Left renal pelvis (tissue), 4 donors: ENCODE data around the gene GSTA2. TPM values are rescaled to one million over a fixed set of nuclear protein-coding genes. Genes with fewer than 3 reads are reported as not detected.
"Not testable (repeated sequence)": the region's sequence is repeated elsewhere in the genome, so short reads cannot be mapped to it uniquely, and the experiment has no call there.

Source experiments
- DNase-seq, 4 donors: peaks; one replicate each; pipeline ENCODE4 v3.0.0-alpha.2; 2013; ENCODE audit warnings: low read depth in 4 of 4, low spot score in 3 of 4
- polyA plus RNA-seq, 4 donors: library from polyadenylated mRNA; unstranded; fragments of 120-200 nt; gene quantifications; one replicate each; pipeline ENCODE4 v1.2.1, GENCODE V29; 2013; ENCODE audit not compliant: insufficient read length in 4 of 4

Gene GSTA2
- polyA plus RNA-seq, 4 donors = 0.19 to 0.29 TPM; not detected in 2

GRCh38 chr6:52727908-52728307 is 35.4 kb downstream of the GSTA2 start:
- no peak for DNase-seq

DNA sequence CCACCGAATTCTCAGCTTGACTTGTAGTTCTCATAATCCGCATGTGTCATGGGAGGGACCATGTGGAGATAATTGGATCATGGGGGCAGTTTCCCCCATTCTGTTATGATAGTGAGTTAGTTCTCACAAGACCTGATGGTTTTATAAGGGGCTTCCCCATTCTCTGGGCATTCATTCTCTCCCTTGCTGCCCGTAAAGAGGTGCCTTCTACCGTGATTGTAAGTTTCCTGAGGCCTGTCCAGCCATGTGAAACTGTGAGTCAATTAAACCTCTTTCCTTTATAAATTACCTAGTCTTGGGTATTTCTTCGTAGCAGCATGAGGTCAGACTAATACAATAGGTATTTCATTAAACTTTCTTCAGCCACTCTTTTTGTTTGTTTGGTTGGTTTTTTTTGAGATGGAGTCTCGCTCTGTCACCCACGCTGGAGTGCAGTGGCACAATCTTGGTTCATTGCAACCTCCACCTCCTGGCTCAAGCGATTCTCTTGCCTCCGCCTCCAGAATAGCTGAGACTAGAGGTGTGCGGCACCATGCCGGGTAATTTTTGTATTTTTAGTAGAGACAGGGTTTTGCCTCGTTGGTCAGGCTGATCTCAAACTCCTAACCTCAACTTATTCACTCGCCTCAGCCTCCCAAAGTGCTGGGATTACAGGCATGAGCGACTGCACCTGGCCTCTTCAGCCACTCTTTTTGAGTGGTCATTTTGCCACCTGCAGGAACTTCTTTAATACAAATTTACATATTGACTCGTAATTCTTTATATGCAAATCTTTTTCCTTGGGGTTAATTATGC is 36.3 kb downstream of the GSTA2 start:
- no peak for DNase-seq

- no peak for DNase-seq
Measured at GRCh38 chr6:52726193-52726542, 37.1 kb downstream of the GSTA2 start.

GRCh38 chr6:52725535-52726192 is 37.6 kb downstream of the GSTA2 start:
- no peak for DNase-seq

GRCh38 chr6:52725143-52725534 is 38.1 kb downstream of the GSTA2 start:
- DNase-seq = no peak

DNA sequence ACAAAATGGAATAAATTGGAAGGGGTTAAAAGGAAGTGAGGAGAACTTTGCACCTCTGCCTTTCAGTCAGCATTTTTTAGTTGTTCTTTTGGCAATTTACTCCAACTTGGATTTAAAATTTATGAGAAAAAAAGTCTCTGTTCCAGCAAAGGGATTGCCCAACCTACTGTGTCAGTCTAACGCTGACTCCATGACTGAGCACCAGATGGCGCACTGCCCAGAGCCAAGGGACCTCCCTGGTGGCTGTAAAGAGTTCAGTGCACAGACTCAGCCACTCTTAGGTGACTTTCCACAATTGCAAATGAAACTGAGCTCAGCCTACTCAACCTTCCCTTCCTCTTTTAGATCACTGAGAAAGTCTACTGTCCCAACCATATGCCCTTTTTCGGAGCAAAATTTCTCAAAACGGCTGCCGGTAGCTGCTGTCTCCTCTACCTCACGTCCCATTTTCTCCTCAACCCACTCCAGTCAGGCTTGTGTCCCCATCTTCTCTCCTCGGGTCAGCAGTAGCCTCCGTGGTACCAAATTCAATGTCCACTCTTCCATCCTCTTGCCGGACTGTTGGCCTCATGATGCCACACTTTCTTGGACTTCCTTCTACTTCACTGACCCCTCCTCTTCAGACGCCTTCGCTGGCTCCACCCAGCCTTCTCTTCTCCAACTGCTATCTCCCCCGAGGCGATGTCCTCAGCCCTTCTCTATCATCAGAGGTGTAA is 38.7 kb downstream of the GSTA2 start:
- DNase-seq = peak in 2 of 4 donors; percentile 12 to 32

DNA sequence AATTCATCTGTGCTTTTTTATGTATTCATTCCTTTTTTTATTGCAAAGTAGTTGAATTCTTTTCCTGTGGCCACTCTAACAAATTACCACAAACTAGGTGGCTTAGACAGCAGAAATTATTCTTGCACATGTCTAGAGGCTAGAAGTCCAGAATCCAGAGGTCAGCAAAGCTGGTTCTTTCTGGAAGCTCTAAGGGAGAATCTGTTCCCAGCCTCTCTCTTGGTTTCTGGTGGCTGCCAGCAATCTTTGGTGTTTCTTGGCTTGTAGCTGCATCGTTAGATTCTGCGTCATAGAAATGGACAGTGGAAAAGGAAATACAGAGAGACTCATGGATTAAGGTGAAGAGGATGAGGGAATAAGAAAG is 39.3 kb downstream of the GSTA2 start:
- DNase-seq = no peak

GRCh38 chr6:52720321-52720720 is 43.0 kb downstream of the GSTA2 start:
- DNase-seq = no peak

DNA sequence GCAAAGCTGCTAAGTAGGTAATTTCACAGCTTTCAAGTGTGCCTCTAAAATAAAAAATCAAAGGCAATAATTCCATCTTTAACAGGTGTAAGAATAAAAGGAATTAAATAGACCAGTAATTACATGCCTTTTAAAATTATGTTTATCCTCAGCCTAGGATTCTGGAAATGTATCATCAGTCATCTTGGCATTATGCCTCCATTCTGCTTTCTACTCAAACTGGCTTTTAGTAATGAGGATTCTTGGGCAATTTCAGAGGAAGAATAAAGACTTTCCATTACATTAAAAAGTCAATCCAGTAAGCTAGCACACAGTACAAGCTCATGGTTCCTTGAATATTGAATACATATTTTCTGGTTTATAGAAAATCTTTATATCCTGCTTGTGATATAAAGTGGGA is 44.7 kb downstream of the GSTA2 start:
- no peak for DNase-seq

DNA sequence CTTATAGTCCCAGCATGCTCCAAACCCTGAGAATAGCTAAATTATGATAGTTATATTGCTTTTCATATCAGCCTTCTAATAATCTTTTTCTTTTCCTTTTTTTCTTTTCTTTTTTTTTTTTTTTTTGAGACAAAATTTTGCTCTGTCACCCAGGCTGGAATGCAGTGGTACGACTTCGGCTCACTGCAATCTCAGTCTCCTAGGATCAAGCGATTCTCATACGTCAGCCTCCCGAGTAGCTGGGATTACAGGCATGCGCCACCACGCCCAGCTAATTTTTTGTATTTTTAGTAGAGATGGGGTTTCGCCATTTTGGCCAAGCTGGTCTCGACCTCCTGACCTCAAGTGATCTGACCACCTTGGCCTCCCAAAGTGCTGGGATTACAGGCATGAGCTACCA is 48.5 kb downstream of the GSTA2 start:
- DNase-seq = not testable (repeated sequence)

DNA sequence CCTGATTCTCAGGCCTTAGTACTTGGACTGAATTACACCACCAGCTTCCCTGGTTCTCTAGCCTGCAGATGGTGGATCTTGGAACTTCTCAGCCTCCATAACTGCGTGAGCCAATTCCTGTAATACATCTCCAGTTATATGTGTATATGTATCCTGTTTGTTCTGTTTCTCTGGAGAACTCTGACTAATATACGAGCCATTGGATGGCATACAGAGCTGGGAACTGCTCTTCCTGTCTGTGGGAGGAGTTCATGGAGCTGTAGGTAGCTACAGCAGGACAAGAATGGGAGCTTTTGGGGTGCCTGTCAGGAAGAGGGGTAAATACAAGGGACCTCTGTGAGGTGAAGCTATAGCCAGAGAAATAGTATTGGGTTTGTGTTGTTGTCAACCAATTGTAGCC is 51.1 kb downstream of the GSTA2 start:
- no peak for DNase-seq

GRCh38 chr6:52707963-52708680 is 55.2 kb downstream of the GSTA2 start:
- DNase-seq = no peak

GRCh38 chr6:52706001-52706400 is 57.3 kb downstream of the GSTA2 start:
- no peak for DNase-seq

- DNase-seq = not testable (repeated sequence)
Measured at GRCh38 chr6:52704781-52705502, 58.3 kb downstream of the GSTA2 start.

- DNase-seq = no peak
Measured at GRCh38 chr6:52704060-52704459, 59.2 kb downstream of the GSTA2 start.

Other genes starting within 250 kb of the GSTA2 start
- gene TRAM2, start 186.4 kb downstream of the GSTA2 start, polyA plus RNA-seq = 10 to 100 TPM; 34.7 to 48.5 (median 46.5) TPM
- 10 to 100 TPM; 46.3 to 57.6 (median 53.0) TPM for gene TMEM14A, start 92.4 kb downstream of the GSTA2 start, polyA plus RNA-seq
- 10 to 100 TPM in 1 of 4 donors, 1 to 10 TPM in 2, under 1 TPM in 1; 0.73 to 10.9 (median 1.4) TPM for gene GSTA1, start 40.3 kb upstream of the GSTA2 start, polyA plus RNA-seq
- not detected for gene GSTA5, start 77.3 kb upstream of the GSTA2 start, polyA plus RNA-seq
- 1 to 10 TPM in 1 of 4 donors, under 1 TPM in 2, not detected in 1; 0.52 to 2.0 (median 0.70) TPM for gene GSTA3, start 146.2 kb upstream of the GSTA2 start, polyA plus RNA-seq
- gene GSTA4, start 231.8 kb upstream of the GSTA2 start, polyA plus RNA-seq = 100 to 1,000 TPM in 3 of 4 donors, 10 to 100 TPM in 1; 86.6 to 133 (median 105) TPM